CD4-positive, alpha-beta T cell treated with Interferon alpha-2 for 1 hour (primary cell): ENCODE results near the gene UBE2J2.

Experiments used
- DNase-seq, 2 donors: peaks; one replicate each; pipeline ENCODE4 v3.0.0-alpha.2; 2020 to 2022

The UBE2J2 gene

DNA sequence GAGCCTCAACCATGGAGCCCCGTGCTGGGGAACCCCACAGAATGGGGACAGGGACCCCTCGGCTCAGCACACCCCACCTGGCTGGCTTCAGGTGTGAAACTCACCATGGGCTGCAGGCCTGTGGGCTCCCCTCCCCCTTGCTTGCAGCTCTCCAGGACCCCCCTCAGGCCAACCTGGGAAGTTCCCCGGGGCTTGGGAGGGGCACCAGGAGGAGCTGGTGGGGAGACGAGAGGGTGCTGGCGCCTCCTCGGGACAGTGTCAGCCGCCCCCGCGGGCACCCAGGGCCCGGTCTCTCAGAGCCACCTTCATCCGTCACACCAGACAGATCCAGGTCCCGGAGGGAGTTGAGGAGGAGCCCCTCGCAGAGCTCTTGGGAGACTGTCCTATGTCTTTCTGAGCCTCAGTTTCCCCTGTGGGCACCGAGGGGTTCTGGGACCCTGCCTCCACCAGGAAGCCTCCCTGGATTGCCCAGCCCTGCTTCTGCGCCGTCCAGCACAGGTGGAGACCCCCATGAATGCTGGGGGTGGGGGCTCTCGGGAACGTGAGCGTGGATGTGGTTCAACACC, 66.6 kb downstream of the UBE2J2 start:
- no peak for DNase-seq

DNA sequence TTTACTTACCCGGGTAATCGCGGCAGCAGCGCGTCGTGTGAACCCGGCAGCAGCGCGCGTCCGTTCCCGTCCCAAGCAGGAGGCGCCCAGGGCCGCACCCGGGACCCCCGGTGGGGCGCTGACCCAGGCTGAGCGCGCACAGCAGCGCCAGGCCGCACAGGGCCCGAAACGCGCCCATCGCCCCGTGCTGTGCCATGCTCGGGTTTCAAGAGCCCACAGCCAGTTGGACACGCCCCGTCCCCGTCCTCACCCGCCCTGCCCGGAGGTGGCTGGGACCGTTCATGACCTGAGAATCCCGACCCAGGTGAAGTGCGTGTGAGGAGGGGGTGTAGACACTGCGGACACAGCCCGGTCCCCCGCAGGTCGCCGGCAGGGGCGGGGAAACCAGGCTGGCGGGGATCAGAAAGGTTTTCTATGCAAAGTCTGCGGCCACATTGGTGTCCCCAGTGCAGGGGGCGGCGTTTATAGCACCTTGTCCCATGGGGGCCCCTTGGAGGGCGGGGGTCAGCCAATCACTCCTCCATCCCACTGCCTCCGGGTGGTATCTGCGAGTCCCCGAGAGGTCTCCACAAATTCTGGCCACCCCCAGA, 67.2 kb downstream of the UBE2J2 start, which contains the start of gene TNFRSF18:
Gene TNFRSF18 (minus strand): TSS at position 217 of the 590 bp plus-strand sequence. CDS start 21 bp downstream, at position 196.
- DNase-seq: peak in 1 of 2 donors; percentile 57

DNA sequence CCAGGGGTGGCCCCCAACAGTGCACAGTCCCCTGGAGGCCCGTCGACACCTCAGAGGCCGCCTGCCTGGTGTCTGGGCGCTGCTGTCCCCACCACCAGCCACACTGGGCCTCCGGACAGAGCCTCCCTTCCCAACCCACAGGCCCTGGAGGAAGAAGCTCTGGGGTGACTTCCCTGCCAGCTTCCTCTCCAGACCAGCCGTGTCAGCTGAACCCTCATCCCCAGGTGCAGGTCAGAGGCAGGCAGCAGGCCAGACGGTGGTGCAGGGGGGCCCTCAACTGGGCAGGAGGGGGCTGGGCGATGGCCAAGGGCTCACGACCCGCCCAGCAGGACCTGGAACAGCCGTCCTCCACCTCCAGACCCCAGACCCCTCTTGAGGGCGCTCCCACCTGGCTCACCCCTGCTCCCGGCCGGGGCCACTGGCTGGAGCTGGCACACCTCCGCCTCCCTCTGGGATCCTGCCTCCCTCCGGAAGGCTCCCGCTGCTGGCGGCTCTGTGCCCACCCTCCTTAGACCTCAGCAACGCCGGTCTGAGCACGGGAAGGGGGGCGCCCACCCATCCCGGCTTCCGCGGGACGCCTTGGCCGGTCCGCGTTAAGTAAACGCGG, 67.8 kb downstream of the UBE2J2 start:
- DNase-seq: no peak

DNA sequence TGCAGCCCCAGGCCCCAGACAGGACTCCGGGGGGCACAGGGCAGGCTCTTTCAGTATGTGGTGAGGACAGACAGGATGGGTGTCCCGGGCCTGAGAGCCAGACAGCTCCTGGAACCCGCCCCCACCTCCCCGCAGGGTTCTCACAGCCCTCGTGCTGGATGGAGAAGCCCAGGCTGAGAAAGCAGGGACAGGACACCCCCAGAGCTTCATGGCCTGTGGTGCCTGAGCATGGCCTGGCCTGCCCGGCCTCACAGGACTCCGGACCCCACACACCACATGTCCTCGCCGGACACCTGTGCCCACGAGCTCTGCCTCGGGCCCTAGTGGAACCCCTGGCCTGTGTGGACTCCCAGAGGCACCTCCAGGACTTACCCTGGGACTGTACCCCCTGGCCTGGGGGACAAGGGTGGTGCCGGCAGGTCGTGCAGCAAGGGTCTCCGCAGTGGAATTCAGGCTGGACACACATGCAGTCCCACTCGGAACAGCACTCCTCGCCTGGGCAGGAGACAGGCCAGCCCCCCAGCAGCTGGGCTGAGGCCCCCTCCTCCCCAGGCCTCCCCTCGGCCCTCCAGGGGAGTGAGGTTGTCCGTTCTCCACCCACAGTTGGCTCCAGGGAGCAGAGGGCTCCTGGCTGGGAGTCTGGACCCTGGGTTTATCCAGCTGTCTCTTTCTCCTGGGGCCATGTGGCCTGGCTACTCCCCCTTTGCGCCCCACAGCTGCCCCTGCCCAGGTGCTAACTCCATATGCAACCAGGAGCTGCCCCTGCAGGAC, 68.5 kb downstream of the UBE2J2 start:
- no peak for DNase-seq

DNA sequence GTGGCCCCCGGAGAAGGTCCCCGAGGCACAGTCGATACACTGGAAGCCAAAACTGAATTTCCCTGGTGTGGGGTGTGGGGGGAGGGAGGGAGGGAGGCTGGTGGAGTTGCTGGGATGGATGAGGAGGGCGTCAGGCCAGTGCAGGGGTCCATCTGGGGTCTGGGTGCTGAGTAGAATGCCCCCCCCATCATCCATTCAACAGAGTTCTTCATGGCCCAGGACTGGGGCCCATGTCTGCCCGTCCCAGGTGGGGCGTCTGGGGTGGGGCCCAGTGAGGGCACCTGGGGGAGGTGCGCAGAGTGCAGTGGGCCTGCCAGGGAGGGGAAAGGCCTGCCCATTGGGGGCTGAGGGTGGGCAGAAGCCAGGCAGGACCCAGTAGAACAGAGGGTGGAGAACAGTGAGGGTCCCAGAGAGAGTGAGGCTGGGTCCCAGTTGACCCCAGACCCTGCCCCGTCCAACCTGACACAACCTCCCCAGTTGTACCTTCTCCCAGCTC, 69.2 kb downstream of the UBE2J2 start:
- DNase-seq: no peak
